Stimulated activated CD4-positive, alpha-beta T cell treated with anti-CD3 and anti-CD28 coated beads, Interleukin-2, amount 100 ng/mL, for 24 hours (primary cell): ENCODE results near the gene CHCHD5.

Experiments
- DNase-seq, 2 donors: peaks; one replicate each; pipeline ENCODE4 v3.0.0-alpha.2; 2020

Gene CHCHD5

GRCh38 chr2:112625474-112626114 is 41.2 kb downstream of the CHCHD5 start:
- DNase-seq = no peak

- peak; percentile 61 to 67 for DNase-seq
Observed at GRCh38 chr2:112626604-112627059, 42.2 kb downstream of the CHCHD5 start.

- no peak for DNase-seq
Observed at GRCh38 chr2:112627060-112628040, 42.9 kb downstream of the CHCHD5 start.

DNA sequence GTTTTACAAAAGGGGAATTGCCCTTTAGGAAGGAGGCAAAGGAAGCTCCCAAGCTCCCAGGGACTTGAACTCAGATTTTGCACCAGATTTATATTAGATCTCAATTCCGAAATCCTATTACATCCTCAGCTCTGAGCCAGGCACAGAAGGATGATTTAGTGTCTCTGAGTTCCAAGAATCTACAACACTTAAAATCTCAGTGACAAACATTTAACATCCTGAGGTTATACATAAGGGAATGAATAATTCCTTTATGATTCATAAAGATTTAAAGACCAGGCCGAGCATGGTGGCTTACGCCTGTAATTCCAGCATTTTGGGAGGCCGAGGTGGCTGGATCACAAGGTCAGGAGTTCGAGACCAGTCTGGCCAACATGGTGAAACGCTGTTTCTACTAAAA is 44.8 kb downstream of the CHCHD5 start:
- no peak for DNase-seq

DNA sequence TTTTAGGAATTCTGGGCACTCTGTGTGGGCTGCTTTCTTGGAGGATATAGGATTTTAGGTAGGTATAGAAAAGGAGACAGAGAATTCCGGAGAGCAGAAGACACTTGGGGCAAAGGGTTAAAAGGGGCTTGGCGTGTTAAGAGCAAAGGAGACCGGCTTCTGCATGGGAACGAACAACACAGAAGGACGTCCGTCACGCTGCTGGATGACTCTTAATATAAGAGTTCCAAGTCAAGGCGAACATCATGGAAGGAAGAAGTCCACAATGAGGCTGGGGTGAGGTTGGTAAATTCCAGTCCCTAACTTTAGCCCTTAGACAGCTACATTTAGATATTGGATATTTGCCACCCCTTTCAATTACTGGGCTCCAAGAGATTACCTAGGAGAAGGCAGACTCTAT is 45.4 kb downstream of the CHCHD5 start:
- DNase-seq = no peak

DNA sequence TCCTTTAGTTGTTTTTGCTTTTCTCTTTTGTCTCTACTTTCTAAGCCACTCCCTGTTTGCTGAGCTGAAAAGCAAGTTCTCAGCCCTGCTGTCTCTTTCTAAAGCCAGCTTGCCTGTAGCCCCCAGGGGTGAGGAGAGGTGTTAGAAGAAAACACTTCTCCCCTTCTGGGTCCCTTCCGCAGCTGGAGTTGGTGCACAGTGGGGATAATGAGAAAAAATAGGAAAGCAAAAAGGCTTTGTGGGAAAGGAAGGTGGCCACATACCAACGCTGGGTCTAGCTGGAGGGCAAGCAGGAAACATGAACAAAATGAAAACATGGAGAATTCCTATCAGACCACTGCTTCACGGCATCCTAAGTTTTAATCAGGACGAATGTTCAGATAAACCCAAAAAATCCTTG is 45.9 kb downstream of the CHCHD5 start:
- DNase-seq = no peak

GRCh38 chr2:112633708-112634107 is 49.3 kb downstream of the CHCHD5 start:
- no peak for DNase-seq

DNA sequence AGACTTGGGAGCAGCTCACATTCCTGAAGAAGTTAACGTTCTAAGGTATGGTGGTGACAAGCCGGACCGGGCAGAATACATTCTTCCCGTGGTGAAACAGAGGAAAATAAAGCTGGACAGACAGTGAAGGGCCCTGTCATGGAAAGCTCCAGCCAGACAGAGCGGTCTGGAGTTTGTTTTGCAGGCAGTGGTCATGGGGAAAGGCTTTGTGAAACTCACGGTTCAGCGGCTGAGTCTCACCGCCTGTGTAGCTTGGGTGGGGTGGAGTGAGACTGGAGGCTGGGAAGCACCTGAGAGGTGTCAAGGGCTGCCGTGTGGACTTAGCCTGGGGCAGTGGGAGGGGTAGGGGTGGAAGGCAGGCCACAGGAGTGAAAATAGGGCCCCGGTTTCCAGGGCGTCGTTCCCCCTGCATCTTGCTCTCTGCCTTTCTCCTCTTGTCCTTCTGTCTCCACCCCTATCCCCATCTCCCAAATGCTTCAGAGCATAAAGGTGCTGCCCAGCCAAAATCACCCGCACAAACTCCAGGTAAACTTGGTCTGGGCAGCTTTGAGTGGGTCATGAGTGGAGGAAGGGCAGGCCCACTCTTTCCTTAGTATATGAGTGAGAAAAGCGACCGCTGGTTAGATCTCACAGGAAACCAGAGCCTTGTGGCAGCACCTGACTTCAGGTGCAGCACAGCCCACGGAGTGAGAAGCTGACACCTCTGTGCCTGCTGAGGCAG is 49.9 kb downstream of the CHCHD5 start:
- no peak for DNase-seq

- no peak for DNase-seq
Observed at GRCh38 chr2:112634874-112635157, 50.4 kb downstream of the CHCHD5 start.

DNA sequence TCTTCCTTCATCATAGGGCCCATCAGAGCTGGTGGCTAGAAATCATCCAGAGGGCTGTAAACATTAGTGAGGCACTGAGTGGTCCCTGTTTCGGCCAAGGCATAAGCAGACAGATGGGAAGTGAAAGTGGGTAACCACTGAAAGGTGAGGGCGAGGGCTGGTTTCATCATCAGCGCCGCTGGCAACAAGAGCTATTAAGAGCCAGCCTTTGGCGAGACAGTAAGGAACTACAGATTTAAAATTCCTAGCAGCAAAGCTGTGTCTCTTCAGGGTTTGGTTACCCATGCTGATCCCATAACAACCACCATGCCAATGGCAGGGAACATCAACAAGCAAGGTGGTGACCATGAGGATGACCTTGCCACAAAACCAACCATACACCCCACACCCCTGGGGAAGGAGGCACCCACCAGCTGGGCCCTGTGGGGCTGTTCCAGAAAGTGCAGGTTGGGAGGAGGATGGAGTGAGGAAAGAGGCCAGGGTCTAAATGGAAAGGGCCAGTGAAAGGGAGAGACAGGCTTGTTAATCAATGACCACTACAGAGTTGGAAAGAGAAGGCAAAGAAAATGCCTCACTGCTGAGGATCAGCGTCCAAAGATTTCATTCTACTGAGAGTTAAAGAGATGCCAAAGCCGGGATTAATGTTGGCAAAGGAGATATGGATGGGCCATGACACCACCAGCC is 52.3 kb downstream of the CHCHD5 start:
- peak in 1 of 2 donors; percentile 29 for DNase-seq

- DNase-seq = no peak
Observed at GRCh38 chr2:112637289-112637660, 52.9 kb downstream of the CHCHD5 start.
